HepG2 (cell line): ENCODE measurements around the gene ASB16. TPM values are rescaled to one million over a fixed set of nuclear protein-coding genes. Genes with fewer than 3 reads are reported as not detected.
A peak's percentile ranks its signal among the peaks of the same experiment; 100 is the strongest.

Source experiments
- ATAC-seq: fragments of 200-7000 bp; cut with Tn5 transposase; 3 replicates; pipeline ENCODE4 v1.9.1; 2020; ENCODE audit warnings: mild to moderate bottlenecking, moderate library complexity
- BruUV-seq: library from RNA; stranded (reverse); fragments of 400-500 nt; replicated peaks from 2 replicates; lab custom pipeline; 2021; lab: Mats Ljungman, UMichigan
- CTCF ChIA-PET: fragments of 300-600 bp; formaldehyde crosslinking; extraction: SDS; loops from one replicate; lab custom pipeline; 2021; ENCODE audit warnings: low total read pairs, inconsistent platforms, low intra/inter-chr PET ratio; lab: Yijun Ruan, JAX
- POLR2A ChIA-PET: fragments of 350-600 bp; sonication (Branson Sonifier 250); formaldehyde crosslinking; loops from one replicate; lab custom pipeline; 2020; ENCODE audit warnings: antibody characterized with exemption, inconsistent platforms; lab: Yijun Ruan, JAX
- DNase-seq: peaks from one replicate; pipeline ENCODE4 v3.0.0-alpha.2; 2015; ENCODE audit warnings: low spot score
- FAIRE-seq: peaks from 3 replicates; lab custom pipeline; 2011; peaks lifted over from hg19 to GRCh38; lab: Jason Lieb, UNC
- H2AFZ ChIP-seq: one replicate; pipeline ENCODE4 v1.6.1; 2011; ENCODE audit warnings: low read length, inconsistent platforms
- H3K27ac ChIP-seq: fragments of 300-600 bp; 3 replicates; pipeline ENCODE4 v1.8.0; 2011; ENCODE audit warnings: mixed run types, mild to moderate bottlenecking, mixed read lengths, low read length, inconsistent platforms; ENCODE audit not compliant: insufficient read depth; ENCODE audit errors: extremely low read length
- H3K27me3 ChIP-seq, 2 experiments: fragments of 200-600 bp in 1 of 2; 2 replicates in 1 of 2; 3 replicates in 1 of 2; pipeline versions ENCODE4 v1.6.0 to v1.8.0; 2011; ENCODE audit warnings: low read length in 2 of 2, mild to moderate bottlenecking in 2 of 2, moderate library complexity in 2 of 2, inconsistent platforms in 1 of 2; ENCODE audit not compliant: insufficient read depth in 2 of 2, control insufficient read depth in 1 of 2
- H3K36me3 ChIP-seq, 2 experiments: fragments of 200-600 bp in 1 of 2; replicated peaks in 1 of 2; 2 replicates in 1 of 2; 3 replicates in 1 of 2; pipeline versions ENCODE4 v1.5.1 to v1.8.0; 2011; ENCODE audit warnings: low read length in 2 of 2, inconsistent platforms in 1 of 2; ENCODE audit not compliant: insufficient read depth in 2 of 2, control insufficient read depth in 1 of 2
- H3K4me1 ChIP-seq: 2 replicates; pipeline ENCODE4 v1.5.1; 2012; ENCODE audit warnings: low read length, inconsistent platforms; ENCODE audit not compliant: insufficient read depth
- H3K4me2 ChIP-seq: 2 replicates; pipeline ENCODE4 v1.6.0; 2011; ENCODE audit warnings: low read depth, low read length, inconsistent platforms
- H3K4me3 ChIP-seq, 3 experiments: fragments of 200-600 bp in 1 of 3; sonication (generic), shearing (Covaris generic) in 1 of 3; replicated peaks in 1 of 3; 2 replicates each; pipeline ENCODE4 v1.5.1; 2011 to 2016; ENCODE audit warnings: low read length in 3 of 3, inconsistent platforms in 2 of 3, low read depth in 2 of 3, mild to moderate bottlenecking in 2 of 3, control low read depth in 1 of 3, mixed read lengths in 1 of 3; ENCODE audit not compliant: insufficient read depth in 1 of 3
- H3K79me2 ChIP-seq: one replicate; pipeline ENCODE4 v1.6.1; 2011; ENCODE audit warnings: low read length, inconsistent platforms; ENCODE audit not compliant: insufficient read depth
- H3K9ac ChIP-seq: 2 replicates; pipeline ENCODE4 v1.6.0; 2011; ENCODE audit warnings: mild to moderate bottlenecking, low read depth, low read length, inconsistent platforms; ENCODE audit not compliant: insufficient read depth
- H3K9me3 ChIP-seq: 2 replicates; pipeline ENCODE4 v1.5.1; 2012; ENCODE audit warnings: mild to moderate bottlenecking, low read length
- H4K20me1 ChIP-seq: 2 replicates; pipeline ENCODE4 v1.6.0; 2011; ENCODE audit warnings: inconsistent platforms, mild to moderate bottlenecking, low read length, moderate library complexity; ENCODE audit not compliant: insufficient read depth
- AGO2 ChIP-seq: fragments of 200-400 bp; formaldehyde crosslinking; optimal IDR thresholded peaks from 2 replicates; pipeline ENCODE3; 2017; ENCODE audit warnings: mild to moderate bottlenecking, low read depth, low read length, moderate library complexity
- GABPA ChIP-seq, 2 experiments: IDR thresholded peaks; 2 replicates each; pipeline ENCODE4 v1.6.1; 2011 to 2016; ENCODE audit warnings: low read depth in 2 of 2, low read length in 1 of 2, missing biosample characterization in 1 of 2, missing genetic modification characterization in 1 of 2
- KMT2B ChIP-seq: IDR thresholded peaks from 2 replicates; pipeline ENCODE4 v1.6.1; 2016; ENCODE audit warnings: missing genetic modification reagents, missing compliant biosample characterization
- PAX8 ChIP-seq: sonication (generic); formaldehyde crosslinking; IDR thresholded peaks from 2 replicates; pipeline ENCODE4 v1.8.0; 2022; ENCODE audit warnings: mild to moderate bottlenecking, missing genetic modification reagents, borderline replicate concordance
- SIX4 ChIP-seq: sonication (generic); formaldehyde crosslinking; IDR thresholded peaks from 2 replicates; pipeline ENCODE4 v1.4.0; 2020; ENCODE audit warnings: missing genetic modification reagents
- SMARCC2 ChIP-seq: fragments of 450-650 bp; IDR thresholded peaks from 2 replicates; pipeline ENCODE4 v1.6.1; 2017; ENCODE audit warnings: antibody characterized with exemption, mild to moderate bottlenecking
- TAF15 ChIP-seq: fragments of 200-400 bp; formaldehyde crosslinking; IDR thresholded peaks from one replicate; pipeline ENCODE4 v1.6.1; 2018; ENCODE audit warnings: mild to moderate bottlenecking, low read depth, low read length; ENCODE audit not compliant: poor library complexity, severe bottlenecking
- YEATS4 ChIP-seq: sonication (generic); formaldehyde crosslinking; IDR thresholded peaks from 2 replicates; pipeline ENCODE4 v1.4.0; 2020; ENCODE audit warnings: missing genetic modification reagents, borderline replicate concordance
- ZFP41 ChIP-seq: sonication (generic); formaldehyde crosslinking; IDR thresholded peaks from 2 replicates; pipeline ENCODE4 v1.4.0; 2020; ENCODE audit warnings: mild to moderate bottlenecking, missing genetic modification reagents, borderline replicate concordance
- ZNF567 ChIP-seq: sonication (generic); formaldehyde crosslinking; IDR thresholded peaks from 2 replicates; pipeline ENCODE4 v1.8.1; 2023; ENCODE audit warnings: mild to moderate bottlenecking, missing genetic modification reagents, borderline replicate concordance
- ZNF569 ChIP-seq: sonication (generic); formaldehyde crosslinking; IDR thresholded peaks from 2 replicates; pipeline ENCODE4 v1.5.0; 2020; ENCODE audit warnings: mild to moderate bottlenecking, missing genetic modification reagents, moderate library complexity, borderline replicate concordance
- ZNF598 ChIP-seq: sonication (generic); formaldehyde crosslinking; IDR thresholded peaks from 2 replicates; pipeline ENCODE4 v1.5.1; 2020; ENCODE audit warnings: mild to moderate bottlenecking, missing genetic modification reagents, borderline replicate concordance
- WGBS: methylation state at CpG from one replicate; pipeline ENCODE4 v1.1.6; 2017; ENCODE audit warnings: low lambda C conversion rate; 5-methylcytosine and 5-hydroxymethylcytosine counted together
- in situ Hi-C: cut with HindIII; loops from 2 replicates; pipeline ENCODE4 v1.10.0; 2017; ENCODE audit warnings: low pct_unique_long_range_greater_than_20kb; ENCODE audit not compliant: extremely low pct_ligation_motif_present
- intact Hi-C: fragments of 100-400 bp; cut with micrococcal nuclease; formaldehyde crosslinking; loops from one replicate; pipeline ENCODE4 v1.10.0; 2022; ENCODE audit not compliant: unreplicated experiment
- polyA plus RNA-seq, 8 experiments: library from polyadenylated mRNA; depleted of rRNA in 3 of 8; stranded (reverse) in 7 of 8; unstranded in 1 of 8; fragments of >200 nt; fragmentation: Illumina TruSeq in 4 of 8; extraction: Trizol in 4 of 8; gene quantifications; 2 replicates each; pipeline versions ENCODE4 v1.2.1 to v1.2.3, GENCODE V29; 2011 to 2016; ENCODE audit warnings: low read depth in 4 of 8, missing spikeins in 1 of 8, mixed read lengths in 1 of 8; ENCODE audit not compliant: insufficient read depth in 1 of 8
- total RNA-seq, 5 experiments: library from RNA; depleted of rRNA; stranded (reverse); fragments of >200 nt; fragmentation: Illumina TruSeq; extraction: Trizol; gene quantifications; 2 replicates each; pipeline ENCODE4 v1.2.3, GENCODE V29; 2016; ENCODE audit warnings: low read depth in 1 of 5
- TF ChIP-seq, protein P1 (sequence below): IDR thresholded peaks from 2 replicates; pipeline ENCODE4 v1.6.1; 2012; ENCODE audit warnings: low read length, improper control_type of control experiment

ASB16 gene
- total and polyA plus RNA-seq, 2 of the 13 experiments (the other 11 are each of a cell fraction or from before 2014, with no cell fraction given), result 0.07 TPM; not detected in 1

DNA sequence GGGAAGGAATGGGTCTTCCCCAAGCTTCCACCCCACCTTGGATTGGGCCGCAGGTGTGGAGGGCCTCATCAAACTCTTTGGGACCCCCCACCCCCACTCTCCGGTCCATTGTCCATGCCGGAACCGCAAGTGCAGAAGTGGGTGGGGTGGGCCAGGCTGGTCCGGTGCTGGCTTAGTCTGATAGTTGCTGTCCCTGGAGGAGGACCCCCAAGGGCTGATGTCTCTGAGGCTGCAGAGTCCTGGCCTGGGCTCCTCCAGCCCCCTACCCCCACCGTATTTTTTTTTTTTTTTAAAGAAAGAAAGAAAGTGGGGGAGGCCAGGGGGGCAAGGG, 36.3 kb downstream of the ASB16 start:
- WGBS, result 95% methylated on average over 6 of the region's 6 CpGs
- no peak for DNase-seq
- H3K27me3 ChIP-seq, result no peaks in the 10 kb centered on the region
- in situ Hi-C loops (no loop called here), intact Hi-C loops (no loop called here)
- no peak overlapping the region for H2AFZ ChIP-seq
- no peaks in the 10 kb centered on the region for H3K9me3 ChIP-seq
- ATAC-seq, result no peak
- no TSS peak for BruUV-seq
- no peak overlapping the region for H3K4me3 ChIP-seq
- no peak overlapping the region for H3K4me2 ChIP-seq
- ChIA-PET CTCF (no interaction called here), POLR2A (interaction anchor here (1.2 to 2.1 kb wide), 3 partner anchors 10 to 14 kb away, joined by 3 to 9 read pairs (median 4); no protein-coding TSS in a partner anchor)
- peaks cover 17% of the 10 kb centered on the region; the same call in 1 of the 2 replicates for H3K4me1 ChIP-seq
- no peaks in the 10 kb centered on the region for H4K20me1 ChIP-seq
- peaks cover 22 to 45% of the 10 kb centered on the region in 2 experiments for H3K36me3 ChIP-seq
- H3K79me2 ChIP-seq, result no peaks in the 10 kb centered on the region
- no peak overlapping the region for H3K9ac ChIP-seq
- peak; percentile 43 for TF ChIP-seq AGO2
- TF ChIP-seq TAF15, result peak; percentile 38
- TF ChIP-seq, protein P1, sequence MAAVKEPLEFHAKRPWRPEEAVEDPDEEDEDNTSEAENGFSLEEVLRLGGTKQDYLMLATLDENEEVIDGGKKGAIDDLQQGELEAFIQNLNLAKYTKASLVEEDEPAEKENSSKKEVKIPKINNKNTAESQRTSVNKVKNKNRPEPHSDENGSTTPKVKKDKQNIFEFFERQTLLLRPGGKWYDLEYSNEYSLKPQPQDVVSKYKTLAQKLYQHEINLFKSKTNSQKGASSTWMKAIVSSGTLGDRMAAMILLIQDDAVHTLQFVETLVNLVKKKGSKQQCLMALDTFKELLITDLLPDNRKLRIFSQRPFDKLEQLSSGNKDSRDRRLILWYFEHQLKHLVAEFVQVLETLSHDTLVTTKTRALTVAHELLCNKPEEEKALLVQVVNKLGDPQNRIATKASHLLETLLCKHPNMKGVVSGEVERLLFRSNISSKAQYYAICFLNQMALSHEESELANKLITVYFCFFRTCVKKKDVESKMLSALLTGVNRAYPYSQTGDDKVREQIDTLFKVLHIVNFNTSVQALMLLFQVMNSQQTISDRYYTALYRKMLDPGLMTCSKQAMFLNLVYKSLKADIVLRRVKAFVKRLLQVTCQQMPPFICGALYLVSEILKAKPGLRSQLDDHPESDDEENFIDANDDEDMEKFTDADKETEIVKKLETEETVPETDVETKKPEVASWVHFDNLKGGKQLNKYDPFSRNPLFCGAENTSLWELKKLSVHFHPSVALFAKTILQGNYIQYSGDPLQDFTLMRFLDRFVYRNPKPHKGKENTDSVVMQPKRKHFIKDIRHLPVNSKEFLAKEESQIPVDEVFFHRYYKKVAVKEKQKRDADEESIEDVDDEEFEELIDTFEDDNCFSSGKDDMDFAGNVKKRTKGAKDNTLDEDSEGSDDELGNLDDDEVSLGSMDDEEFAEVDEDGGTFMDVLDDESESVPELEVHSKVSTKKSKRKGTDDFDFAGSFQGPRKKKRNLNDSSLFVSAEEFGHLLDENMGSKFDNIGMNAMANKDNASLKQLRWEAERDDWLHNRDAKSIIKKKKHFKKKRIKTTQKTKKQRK, result no peak
- no peak for TF ChIP-seq ZNF598
- FAIRE-seq, result no peak
- H3K27ac ChIP-seq, result no peak overlapping the region

- H4K20me1 ChIP-seq, result no peaks in the 10 kb centered on the region
- H3K27ac ChIP-seq, result no peak overlapping the region
- H3K27me3 ChIP-seq, result no peaks in the 10 kb centered on the region
- WGBS, result 95% methylated on average over 17 of the region's 17 CpGs
- peaks cover 22 to 46% of the 10 kb centered on the region in 2 experiments for H3K36me3 ChIP-seq
- FAIRE-seq, result no peak
- no peaks in the 10 kb centered on the region for H3K79me2 ChIP-seq
- H3K4me2 ChIP-seq, result no peak overlapping the region
- TF ChIP-seq ZNF569, result no peak
- no peak for TF ChIP-seq GABPA (IDR thresholded peaks at IDR 0.05; ENCODE audit: low read depth, low read length)
- TF ChIP-seq GABPA (CRISPR knock-in tag; IDR thresholded peaks at IDR 0.05; ENCODE audit: low read depth), result no peak
- no peak for TF ChIP-seq ZNF567 (CRISPR knock-in tag)
- no peak for TF ChIP-seq SMARCC2
- TF ChIP-seq PAX8 (CRISPR knock-in tag), result no peak
- no peak for TF ChIP-seq YEATS4 (CRISPR knock-in tag)
- no peak for TF ChIP-seq SIX4 (CRISPR knock-in tag)
- TF ChIP-seq ZFP41 (CRISPR knock-in tag), result no peak
- TF ChIP-seq KMT2B (CRISPR knock-in tag), result no peak
- no peak for ATAC-seq
- intact Hi-C loops (no loop called here), in situ Hi-C loops (no loop called here)
- no peak for DNase-seq
- no TSS peak for BruUV-seq
- ChIA-PET CTCF (no interaction called here), POLR2A (interaction anchor here (2.1 kb wide), 1 partner anchor 11 kb away, joined by 9 read pairs; no protein-coding TSS in a partner anchor)
- peaks cover 16% of the 10 kb centered on the region; the same call in 1 of the 2 replicates for H3K4me1 ChIP-seq
- H3K9ac ChIP-seq, result no peak overlapping the region
- H3K9me3 ChIP-seq, result no peaks in the 10 kb centered on the region
- H2AFZ ChIP-seq, result no peak overlapping the region
- H3K4me3 ChIP-seq, result no peak overlapping the region
Observed at GRCh38 chr17:44207319-44207718, 36.8 kb downstream of the ASB16 start.
